Loucy (cell line): ENCODE measurements around the gene MOB3B.
A peak's percentile ranks its signal among the peaks of the same experiment; 100 is the strongest.

Source experiments
- H2AFZ ChIP-seq: fragments of 200-600 bp; sonication (generic); 2 replicates; pipeline ENCODE4 v1.6.0; 2016; ENCODE audit warnings: antibody characterized with exemption, mild to moderate bottlenecking, low read length, moderate library complexity
- H3F3A ChIP-seq: fragments of 200-600 bp; 2 replicates; pipeline ENCODE4 v1.6.0; 2016; ENCODE audit warnings: antibody characterized with exemption, low read depth, mild to moderate bottlenecking
- H3K27me3 ChIP-seq: fragments of 200-600 bp; sonication (generic); 2 replicates; pipeline ENCODE4 v1.6.1; 2014; ENCODE audit warnings: low read length, mild to moderate bottlenecking; ENCODE audit not compliant: insufficient read depth, poor library complexity, severe bottlenecking
- H3K36me3 ChIP-seq: fragments of 200-600 bp; sonication (generic); 2 replicates; pipeline ENCODE4 v1.6.1; 2016; ENCODE audit warnings: low read length; ENCODE audit not compliant: insufficient read depth
- H3K4me1 ChIP-seq: fragments of 200-600 bp; sonication (generic); 2 replicates; pipeline ENCODE4 v1.5.1; 2014; ENCODE audit warnings: low read length, mild to moderate bottlenecking; ENCODE audit not compliant: insufficient read depth, poor library complexity, severe bottlenecking
- H3K4me2 ChIP-seq: fragments of 200-600 bp; sonication (generic); 2 replicates; pipeline ENCODE4 v1.6.0; 2014; ENCODE audit warnings: antibody characterized with exemption, low read length, low read depth, mild to moderate bottlenecking; ENCODE audit not compliant: poor library complexity, severe bottlenecking
- H3K4me3 ChIP-seq: fragments of 200-600 bp; sonication (generic); 2 replicates; pipeline ENCODE4 v1.5.1; 2014; ENCODE audit warnings: low read length, mild to moderate bottlenecking, mixed read lengths; ENCODE audit not compliant: poor library complexity, severe bottlenecking
- H3K79me2 ChIP-seq: fragments of 200-600 bp; sonication (generic); 2 replicates; pipeline ENCODE4 v1.6.1; 2014; ENCODE audit warnings: low read length; ENCODE audit not compliant: insufficient read depth
- H3K9ac ChIP-seq: fragments of 200-600 bp; sonication (generic); 2 replicates; pipeline ENCODE4 v1.6.0; 2014; ENCODE audit warnings: mild to moderate bottlenecking, low read depth, low read length, moderate library complexity; ENCODE audit not compliant: poor library complexity, severe bottlenecking
- H3K9me2 ChIP-seq: fragments of 200-600 bp; sonication (generic); replicated peaks from 2 replicates; pipeline ENCODE4 v1.6.1; 2016; ENCODE audit warnings: low read depth, low read length, mixed read lengths
- H3K9me3 ChIP-seq: fragments of 200-600 bp; sonication (generic); 2 replicates; pipeline ENCODE4 v1.6.1; 2014; ENCODE audit warnings: mild to moderate bottlenecking, antibody characterized with exemption, low read length, low read depth; ENCODE audit not compliant: insufficient read depth
- H4K20me1 ChIP-seq: fragments of 200-600 bp; sonication (generic); 2 replicates; pipeline ENCODE4 v1.6.0; 2014; ENCODE audit warnings: antibody characterized with exemption, low read length, mild to moderate bottlenecking; ENCODE audit not compliant: insufficient read depth, poor library complexity, severe bottlenecking
- CTCF ChIP-seq: fragments of 200-600 bp; sonication (generic); conservative IDR thresholded peaks from 2 replicates; pipeline ENCODE4 v1.5.1; 2014; ENCODE audit warnings: mild to moderate bottlenecking, antibody characterized with exemption, low read length
- EZH2phosphoT487 ChIP-seq: fragments of 200-600 bp; IDR thresholded peaks from 2 replicates; pipeline ENCODE4 v1.6.1; 2018; ENCODE audit warnings: antibody characterized with exemption, mild to moderate bottlenecking, moderate library complexity, borderline replicate concordance

MOB3B gene

GRCh38 chr9:27337236-27337635 lies 192.4 kb downstream of the MOB3B start:
- Histone ChIP-seq H3K9me3 (no peaks in the 10 kb centered on the region), H3F3A (no peaks in the 10 kb centered on the region), H2AFZ (no peak overlapping the region), H3K4me1 (peaks cover 8% of the 10 kb centered on the region), H3K9ac (no peak overlapping the region), H3K4me2 (no peak overlapping the region), H3K27me3 (no peaks in the 10 kb centered on the region), H3K36me3 (no peaks in the 10 kb centered on the region), H3K79me2 (no peaks in the 10 kb centered on the region), H4K20me1 (no peaks in the 10 kb centered on the region), H3K4me3 (no peak overlapping the region), H3K9me2 (no peaks in the 10 kb centered on the region)
- TF ChIP-seq EZH2phosphoT487 (no peak), CTCF (no peak)

GRCh38 chr9:27336829-27337228 lies 192.8 kb downstream of the MOB3B start:
- no peak overlapping the region for H2AFZ ChIP-seq
- TF ChIP-seq CTCF: no peak
- no peak for TF ChIP-seq EZH2phosphoT487

GRCh38 chr9:27336126-27336525 lies 193.5 kb downstream of the MOB3B start:
- no peaks in the 10 kb centered on the region for H3K9me3 ChIP-seq
- H3F3A ChIP-seq: no peaks in the 10 kb centered on the region
- H3K79me2 ChIP-seq: no peaks in the 10 kb centered on the region
- no peaks in the 10 kb centered on the region for H4K20me1 ChIP-seq
- H2AFZ ChIP-seq: peak overlapping the region; percentile 51
- H3K4me1 ChIP-seq: peaks cover 8% of the 10 kb centered on the region
- H3K4me2 ChIP-seq: no peak overlapping the region
- H3K27me3 ChIP-seq: no peaks in the 10 kb centered on the region
- no peaks in the 10 kb centered on the region for H3K9me2 ChIP-seq
- no peak overlapping the region for H3K4me3 ChIP-seq
- no peak overlapping the region for H3K9ac ChIP-seq
- TF ChIP-seq CTCF: no peak
- no peak for TF ChIP-seq EZH2phosphoT487
- H3K36me3 ChIP-seq: no peaks in the 10 kb centered on the region

More at GRCh38 chr9:27336829-27337228, 192.8 kb downstream of the MOB3B start:
- H3K4me2 ChIP-seq: no peak overlapping the region
- H3F3A ChIP-seq: no peaks in the 10 kb centered on the region
- H3K9ac ChIP-seq: no peak overlapping the region
- H3K27me3 ChIP-seq: no peaks in the 10 kb centered on the region
- H3K4me1 ChIP-seq: peaks cover 8% of the 10 kb centered on the region
- no peaks in the 10 kb centered on the region for H3K36me3 ChIP-seq
- no peaks in the 10 kb centered on the region for H3K79me2 ChIP-seq
- no peak overlapping the region for H3K4me3 ChIP-seq
- H3K9me2 ChIP-seq: no peaks in the 10 kb centered on the region
- H4K20me1 ChIP-seq: no peaks in the 10 kb centered on the region
- H3K9me3 ChIP-seq: no peaks in the 10 kb centered on the region
